GM12878 (cell line): Measurements from ENCODE around the gene TRABD2A. TPM values are rescaled to one million over a fixed set of nuclear protein-coding genes. Genes with fewer than 3 reads are reported as not detected.

Source experiments
- ATAC-seq: fragments of 200-7000 bp; cut with Tn5 transposase; 3 replicates; pipeline ENCODE4 v1.9.1; 2020; ENCODE audit warnings: mild to moderate bottlenecking, moderate library complexity
- BruUV-seq: library from RNA; stranded (reverse); fragments of 400-500 nt; replicated peaks from 2 replicates; lab custom pipeline; 2021; lab: Mats Ljungman, UMichigan
- CTCF ChIA-PET: fragments of 300-600 bp; sonication (Branson Sonifier 250); formaldehyde crosslinking; extraction: SDS; loops from one replicate; lab custom pipeline; 2021; ENCODE audit warnings: inconsistent platforms; lab: Yijun Ruan, JAX
- POLR2A ChIA-PET: fragments of 350-600 bp; formaldehyde crosslinking; extraction: SDS; loops from one replicate; lab custom pipeline; 2021; ENCODE audit warnings: inconsistent platforms; lab: Charles Lee
- RAD21 ChIA-PET: fragments of 300-600 bp; sonication (Branson Sonifier 250); formaldehyde crosslinking; loops from one replicate; lab custom pipeline; 2023; ENCODE audit warnings: antibody characterized with exemption; ENCODE audit not compliant: unreplicated experiment; lab: Charles Lee
- SMC1A ChIA-PET: fragments of 300-600 bp; sonication (Branson Sonifier 250); formaldehyde crosslinking; loops from one replicate; lab custom pipeline; 2023; ENCODE audit not compliant: unreplicated experiment, uncharacterized antibody; lab: Charles Lee
- DNase-seq: peaks from one replicate; pipeline ENCODE4 v3.0.0-alpha.2; 2011; ENCODE audit warnings: low read depth, low spot score
- FAIRE-seq: peaks from 3 replicates; lab custom pipeline; 2011; peaks lifted over from hg19 to GRCh38; lab: Jason Lieb, UNC
- H2AFZ ChIP-seq: 2 replicates; pipeline ENCODE4 v1.6.0; 2011; ENCODE audit warnings: low read depth, low read length, control low read depth; ENCODE audit not compliant: control insufficient read depth
- H3K27ac ChIP-seq: 2 replicates; pipeline ENCODE4 v1.5.1; 2011; ENCODE audit warnings: control low read depth; ENCODE audit not compliant: control insufficient read depth, insufficient read depth
- H3K27me3 ChIP-seq, 2 experiments: replicated peaks in 1 of 2; 2 replicates each; pipeline versions ENCODE4 v1.6.0 to v1.6.1; 2011; ENCODE audit warnings: low read length in 1 of 2; ENCODE audit not compliant: control insufficient read depth in 2 of 2, insufficient read depth in 2 of 2
- H3K36me3 ChIP-seq, 2 experiments: 2 replicates each; pipeline ENCODE4 v1.5.1; 2011; ENCODE audit warnings: low read length in 1 of 2; ENCODE audit not compliant: control insufficient read depth in 2 of 2, insufficient read depth in 2 of 2
- H3K4me1 ChIP-seq: 2 replicates; pipeline ENCODE4 v1.6.1; 2011; ENCODE audit warnings: mild to moderate bottlenecking, low read length, moderate library complexity, mixed read lengths; ENCODE audit not compliant: control insufficient read depth, insufficient read depth
- H3K4me2 ChIP-seq: 2 replicates; pipeline ENCODE4 v1.6.0; 2011; ENCODE audit warnings: control low read depth; ENCODE audit not compliant: control insufficient read depth, insufficient read depth
- H3K4me3 ChIP-seq: fragments of 200-600 bp; sonication (generic); 2 replicates; pipeline ENCODE4 v1.5.1; 2016
- H3K79me2 ChIP-seq: 2 replicates; pipeline ENCODE4 v1.6.0; 2011; ENCODE audit warnings: low read length; ENCODE audit not compliant: control insufficient read depth, insufficient read depth
- H3K9ac ChIP-seq: 2 replicates; pipeline ENCODE4 v1.8.0; 2011; ENCODE audit warnings: low read length, control low read depth, mixed read lengths; ENCODE audit not compliant: control insufficient read depth, insufficient read depth
- H3K9me3 ChIP-seq: replicated peaks from 3 replicates; pipeline ENCODE4 v1.5.1; 2011; ENCODE audit warnings: mild to moderate bottlenecking, low read length; ENCODE audit not compliant: control insufficient read depth, insufficient read depth
- H4K20me1 ChIP-seq: 2 replicates; pipeline ENCODE4 v1.6.0; 2011; ENCODE audit not compliant: control insufficient read depth, insufficient read depth
- ATF2 ChIP-seq: IDR thresholded peaks from 2 replicates; pipeline ENCODE4 v1.6.1; 2012; ENCODE audit warnings: low read length, inconsistent platforms
- HCFC1 ChIP-seq: fragments of 150-350 bp; IDR thresholded peaks from 2 replicates; pipeline ENCODE4 v1.6.1; 2014; ENCODE audit warnings: low read length
- MTA3 ChIP-seq: IDR thresholded peaks from 2 replicates; pipeline ENCODE4 v1.6.1; 2012; ENCODE audit warnings: low read length, inconsistent platforms, borderline replicate concordance
- NFYB ChIP-seq: IDR thresholded peaks from 2 replicates; pipeline ENCODE4 v1.6.1; 2011; ENCODE audit warnings: low read depth, mild to moderate bottlenecking, low read length, improper control_type of control experiment, moderate library complexity; ENCODE audit not compliant: insufficient read depth
- RB1 ChIP-seq: fragments of 450-650 bp; formaldehyde crosslinking; IDR thresholded peaks from 2 replicates; pipeline ENCODE4 v1.6.1; 2017; ENCODE audit warnings: mild to moderate bottlenecking, borderline replicate concordance
- REST ChIP-seq: IDR thresholded peaks from 2 replicates; pipeline ENCODE4 v1.6.1; 2012; ENCODE audit warnings: mild to moderate bottlenecking, low read depth, low read length
- STAT3 ChIP-seq: IDR thresholded peaks from 2 replicates; pipeline ENCODE4 v1.6.1; 2011; ENCODE audit warnings: low read depth, low read length, improper control_type of control experiment
- ZBED1 ChIP-seq: IDR thresholded peaks from 2 replicates; pipeline ENCODE4 v1.6.1; 2016; ENCODE audit warnings: borderline replicate concordance
- WGBS: methylation state at CpG from one replicate; pipeline ENCODE4 v1.1.6; 2016; ENCODE audit warnings: low lambda C conversion rate; ENCODE audit not compliant: insufficient replicate concordance, insufficient coverage; ENCODE audit errors: missing lambda C conversion rate; 5-methylcytosine and 5-hydroxymethylcytosine counted together
- in situ Hi-C: fragments of 300-500 bp; cut with MboI; formaldehyde crosslinking; loops from 9 replicates; pipeline ENCODE4 v1.14.3; 2018; ENCODE audit warnings: mixed read lengths
- intact Hi-C: fragments of 100-400 bp; cut with micrococcal nuclease; formaldehyde crosslinking; loops from one replicate; pipeline ENCODE4 v1.14.2; 2022; ENCODE audit not compliant: unreplicated experiment
- polyA plus RNA-seq, 11 experiments: library from polyadenylated mRNA; depleted of rRNA in 4 of 11; unstranded in 6 of 11; stranded (reverse) in 5 of 11; fragments of >200 nt; fragmentation: Nextera tagmentation in 4 of 11; fragmentation: Illumina TruSeq in 1 of 11; extraction: Ambion mirVana in 4 of 11; extraction: Trizol in 1 of 11; gene quantifications; 1 replicate in 1 of 11; 2 replicates in 10 of 11; pipeline versions ENCODE4 v1.2.1 to v1.2.3, GENCODE V29; 2011 to 2016; ENCODE audit warnings: inconsistent platforms in 2 of 11, missing spikeins in 2 of 11, low read depth in 1 of 11
- total RNA-seq, 4 experiments: library from RNA; depleted of rRNA in 3 of 4; stranded (reverse); fragments of >200 nt in 3 of 4; fragmentation: Illumina TruSeq in 1 of 4; extraction: Trizol in 1 of 4; gene quantifications; 2 replicates each; pipeline versions ENCODE4 v1.2.1 to v1.2.3, GENCODE V29; 2013 to 2021
- TF ChIP-seq, protein P1 (sequence below): fragments of 450-650 bp; formaldehyde crosslinking; IDR thresholded peaks from 2 replicates; pipeline ENCODE4 v1.4.0; 2022; ENCODE audit warnings: mild to moderate bottlenecking, moderate library complexity

Gene TRABD2A
- total and polyA plus RNA-seq, 10 of the 15 experiments (the other 5 are each of a cell fraction or from before 2014, with no cell fraction given): 1.4 to 7.6 (median 4.1) TPM

GRCh38 chr2:84862006-84862405 lies 18.9 kb downstream of the TRABD2A start:
- H3K27me3 ChIP-seq: no peaks in the 10 kb centered on the region
- CTCF ChIA-PET: interaction anchor here (0.7 to 6.5 kb wide), 6 partner anchors 20 to 365 kb away, joined by 3 to 41 read pairs (median 4); no protein-coding TSS in a partner anchor
- SMC1A ChIA-PET: interaction anchor here (0.5 to 2.1 kb wide), 6 partner anchors 11 to 335 kb away, joined by 3 to 8 read pairs (median 3); no protein-coding TSS in a partner anchor
- in situ Hi-C loops (no loop called here), intact Hi-C loops (loop anchor here (5.0 kb wide), 1 partner anchor 230 kb away; no protein-coding TSS in a partner anchor)
- POLR2A ChIA-PET: no interaction called here
- no peak overlapping the region for H3K4me3 ChIP-seq
- H4K20me1 ChIP-seq: no peaks in the 10 kb centered on the region
- no peaks in the 10 kb centered on the region for H3K79me2 ChIP-seq
- RAD21 ChIA-PET: interaction anchor here (1.0 to 2.1 kb wide), 5 partner anchors 20 to 365 kb away, joined by 3 to 7 read pairs (median 4); no protein-coding TSS in a partner anchor
- TF ChIP-seq STAT3 (no peak), MTA3 (no peak), REST (no peak), ZBED1 (no peak), NFYB (no peak), RB1 (no peak), ATF2 (no peak), HCFC1 (no peak)
- TF ChIP-seq, protein P1, sequence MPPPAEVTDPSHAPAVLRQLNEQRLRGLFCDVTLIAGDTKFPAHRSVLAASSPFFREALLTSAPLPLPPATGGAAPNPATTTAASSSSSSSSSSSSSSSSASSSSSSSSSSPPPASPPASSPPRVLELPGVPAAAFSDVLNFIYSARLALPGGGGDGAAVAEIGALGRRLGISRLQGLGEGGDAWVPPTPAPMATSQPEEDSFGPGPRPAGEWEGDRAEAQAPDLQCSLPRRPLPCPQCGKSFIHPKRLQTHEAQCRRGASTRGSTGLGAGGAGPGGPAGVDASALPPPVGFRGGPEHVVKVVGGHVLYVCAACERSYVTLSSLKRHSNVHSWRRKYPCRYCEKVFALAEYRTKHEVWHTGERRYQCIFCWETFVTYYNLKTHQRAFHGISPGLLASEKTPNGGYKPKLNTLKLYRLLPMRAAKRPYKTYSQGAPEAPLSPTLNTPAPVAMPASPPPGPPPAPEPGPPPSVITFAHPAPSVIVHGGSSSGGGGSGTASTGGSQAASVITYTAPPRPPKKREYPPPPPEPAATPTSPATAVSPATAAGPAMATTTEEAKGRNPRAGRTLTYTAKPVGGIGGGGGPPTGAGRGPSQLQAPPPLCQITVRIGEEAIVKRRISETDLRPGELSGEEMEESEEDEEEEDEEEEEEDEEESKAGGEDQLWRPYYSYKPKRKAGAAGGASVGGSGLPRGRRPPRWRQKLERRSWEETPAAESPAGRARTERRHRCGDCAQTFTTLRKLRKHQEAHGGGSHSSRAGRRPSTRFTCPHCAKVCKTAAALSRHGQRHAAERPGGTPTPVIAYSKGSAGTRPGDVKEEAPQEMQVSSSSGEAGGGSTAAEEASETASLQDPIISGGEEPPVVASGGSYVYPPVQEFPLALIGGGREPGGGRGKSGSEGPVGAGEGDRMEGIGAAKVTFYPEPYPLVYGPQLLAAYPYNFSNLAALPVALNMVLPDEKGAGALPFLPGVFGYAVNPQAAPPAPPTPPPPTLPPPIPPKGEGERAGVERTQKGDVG (CRISPR knock-in tag): no peak
- H3K27ac ChIP-seq: no peak overlapping the region
- WGBS: 2% methylated on average over 6 of the region's 6 CpGs
- no peaks in the 10 kb centered on the region for H3K4me1 ChIP-seq
- H3K9me3 ChIP-seq: no peaks in the 10 kb centered on the region
- ATAC-seq: no peak
- no peak overlapping the region for H2AFZ ChIP-seq
- no peak for FAIRE-seq
- H3K4me2 ChIP-seq: no peak overlapping the region
- BruUV-seq: no TSS peak
- no peak for DNase-seq
- H3K9ac ChIP-seq: no peak overlapping the region
- no peaks in the 10 kb centered on the region; a peak in 1 of 4 replicates for H3K36me3 ChIP-seq
